GM10266 (cell line): ENCODE results near the gene HIF1AN.

Source experiments
- DNase-seq: peaks from one replicate; pipeline ENCODE4 v3.0.0; 2012; ENCODE audit errors: extremely low spot score
- TF ChIP-seq, protein P1 (sequence below): IDR thresholded peaks from 2 replicates; pipeline ENCODE4 v1.5.1; 2012; ENCODE audit warnings: mild to moderate bottlenecking, low read depth; ENCODE audit not compliant: control insufficient read depth, insufficient read depth; ENCODE audit errors: missing control alignments

The HIF1AN gene

DNA sequence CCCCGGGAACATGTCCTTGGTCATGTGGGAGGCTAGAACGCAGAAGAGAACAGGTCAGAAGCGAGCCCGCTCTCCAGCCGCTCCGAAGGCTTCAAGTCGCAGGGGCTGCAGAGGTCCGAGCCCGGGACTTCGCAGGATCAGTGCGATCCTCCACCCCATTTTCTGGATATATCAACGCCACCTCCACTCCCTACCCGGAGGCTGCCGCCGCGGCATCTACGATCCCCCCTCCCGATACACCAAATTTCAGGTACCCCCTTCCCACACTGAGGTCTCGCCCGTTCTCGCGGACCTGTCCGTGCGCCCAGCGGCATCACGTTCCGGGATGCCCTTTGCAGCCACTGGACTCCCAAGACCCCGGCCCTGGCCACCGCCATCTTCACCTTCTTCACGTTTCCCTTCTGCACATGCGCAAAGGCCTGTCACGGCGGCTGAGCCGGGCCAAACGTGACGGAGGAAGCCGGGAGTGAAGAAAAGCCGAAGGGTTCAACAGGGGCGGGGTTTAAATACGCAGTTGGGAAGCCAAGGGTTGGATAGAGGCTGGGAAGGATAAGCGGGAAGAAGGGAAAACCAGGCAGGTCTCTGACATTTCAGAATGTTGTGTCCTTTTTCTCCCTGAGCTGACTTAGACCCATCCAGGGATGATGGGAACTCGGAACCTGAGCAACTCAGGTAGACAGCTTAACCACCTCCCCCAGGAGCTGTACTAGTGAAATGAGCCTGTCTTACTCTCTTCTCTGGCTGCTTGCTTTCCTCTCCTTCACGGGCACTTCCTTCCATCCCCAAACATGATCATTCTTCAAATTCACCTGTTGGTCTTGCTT lies 6.1 kb upstream of the HIF1AN start, which contains the start of gene NDUFB8:
NDUFB8 (minus strand) TSS at position 397 of the 824 bp plus-strand sequence; CDS start at position 377, 20 bp downstream.
- TF ChIP-seq, protein P1, sequence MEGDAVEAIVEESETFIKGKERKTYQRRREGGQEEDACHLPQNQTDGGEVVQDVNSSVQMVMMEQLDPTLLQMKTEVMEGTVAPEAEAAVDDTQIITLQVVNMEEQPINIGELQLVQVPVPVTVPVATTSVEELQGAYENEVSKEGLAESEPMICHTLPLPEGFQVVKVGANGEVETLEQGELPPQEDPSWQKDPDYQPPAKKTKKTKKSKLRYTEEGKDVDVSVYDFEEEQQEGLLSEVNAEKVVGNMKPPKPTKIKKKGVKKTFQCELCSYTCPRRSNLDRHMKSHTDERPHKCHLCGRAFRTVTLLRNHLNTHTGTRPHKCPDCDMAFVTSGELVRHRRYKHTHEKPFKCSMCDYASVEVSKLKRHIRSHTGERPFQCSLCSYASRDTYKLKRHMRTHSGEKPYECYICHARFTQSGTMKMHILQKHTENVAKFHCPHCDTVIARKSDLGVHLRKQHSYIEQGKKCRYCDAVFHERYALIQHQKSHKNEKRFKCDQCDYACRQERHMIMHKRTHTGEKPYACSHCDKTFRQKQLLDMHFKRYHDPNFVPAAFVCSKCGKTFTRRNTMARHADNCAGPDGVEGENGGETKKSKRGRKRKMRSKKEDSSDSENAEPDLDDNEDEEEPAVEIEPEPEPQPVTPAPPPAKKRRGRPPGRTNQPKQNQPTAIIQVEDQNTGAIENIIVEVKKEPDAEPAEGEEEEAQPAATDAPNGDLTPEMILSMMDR = no peak
- DNase-seq = peak; percentile 83

DNA sequence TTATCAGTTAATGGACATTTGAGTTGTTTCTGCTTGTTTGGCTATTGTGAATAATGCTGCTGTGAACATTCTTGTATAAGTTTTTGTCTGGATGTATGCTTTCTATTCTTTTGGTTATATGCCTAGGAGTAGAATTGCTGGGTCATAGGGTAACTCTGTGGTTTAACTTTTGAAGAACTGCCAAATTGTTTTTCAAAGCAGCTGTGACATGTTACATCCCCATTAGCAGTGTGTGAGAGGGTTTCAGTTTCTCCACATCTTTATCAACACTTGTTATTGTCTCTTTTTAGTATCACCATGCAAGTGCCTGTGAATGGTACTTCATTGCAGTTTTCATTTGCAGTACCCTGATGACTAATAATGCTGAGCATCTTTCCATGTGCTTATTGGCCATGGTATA lies 4.0 kb upstream of the HIF1AN start:
- DNase-seq = no peak
- TF ChIP-seq, protein P1 = no peak

GRCh38 chr10:100534726-100535125 lies 1.0 kb upstream of the HIF1AN start:
- DNase-seq = no peak

GRCh38 chr10:100535338-100535714 lies 417 bp upstream of the HIF1AN start:
- no peak for DNase-seq
- TF ChIP-seq, protein P1 = no peak

More at GRCh38 chr10:100534726-100535125, 1.0 kb upstream of the HIF1AN start:
- TF ChIP-seq, protein P1 = no peak

GRCh38 chr10:100537475-100537874 lies 1.7 kb downstream of the HIF1AN start:
- TF ChIP-seq, protein P1 = no peak
- DNase-seq = no peak

GRCh38 chr10:100544950-100545349 lies 9.2 kb downstream of the HIF1AN start:
- TF ChIP-seq, protein P1 = no peak
- DNase-seq = no peak

DNA sequence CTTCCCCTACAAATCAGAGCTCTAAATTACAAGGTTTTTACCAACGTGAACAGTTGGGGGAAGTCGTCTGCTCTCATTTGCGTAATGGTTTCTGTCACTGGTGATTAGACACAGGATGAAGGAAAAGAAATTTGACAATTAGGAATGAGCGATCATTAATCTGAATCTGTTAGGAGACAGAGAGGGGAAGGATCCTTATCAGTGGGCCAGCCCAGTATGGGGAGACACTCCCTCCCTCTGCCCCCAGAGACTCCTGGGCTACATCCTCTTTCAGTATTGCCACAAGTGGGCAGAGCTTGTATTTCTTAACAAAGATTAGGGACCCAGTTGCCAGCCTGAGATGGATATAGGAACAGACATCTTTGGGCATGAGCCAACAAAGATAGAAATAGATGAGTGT lies 15.5 kb downstream of the HIF1AN start:
- no peak for DNase-seq
- TF ChIP-seq, protein P1 = no peak
